SK-N-DZ (cell line): ENCODE measurements around the gene UBE2K.
"Not testable (repeated sequence)": the region's sequence is repeated elsewhere in the genome, so short reads cannot be mapped to it uniquely, and the experiment has no call there.

ENCODE experiments used
- DNase-seq: peaks from one replicate; pipeline ENCODE4 v3.0.0-alpha.2; 2015; ENCODE audit warnings: low spot score

The UBE2K gene

DNA sequence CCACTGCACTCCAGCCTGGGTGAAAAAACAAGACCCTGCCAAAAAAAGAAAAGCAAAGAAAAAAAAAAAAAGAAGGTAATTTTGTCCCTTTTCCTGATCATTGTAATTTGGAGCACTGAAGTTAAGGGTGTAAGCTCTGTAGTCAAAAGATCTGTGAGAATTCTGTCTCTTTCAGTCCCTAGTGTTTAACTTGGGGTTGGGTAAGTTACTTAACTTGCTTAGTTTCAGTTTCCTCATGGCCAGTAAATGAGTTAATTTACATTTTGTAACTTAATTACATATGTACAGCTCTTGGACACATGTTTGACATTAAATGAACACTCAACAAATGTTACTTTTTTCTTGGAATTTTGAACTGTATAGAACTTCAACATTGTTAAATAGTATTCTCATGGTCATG, 10.9 kb upstream of the UBE2K start:
- no peak for DNase-seq

DNA sequence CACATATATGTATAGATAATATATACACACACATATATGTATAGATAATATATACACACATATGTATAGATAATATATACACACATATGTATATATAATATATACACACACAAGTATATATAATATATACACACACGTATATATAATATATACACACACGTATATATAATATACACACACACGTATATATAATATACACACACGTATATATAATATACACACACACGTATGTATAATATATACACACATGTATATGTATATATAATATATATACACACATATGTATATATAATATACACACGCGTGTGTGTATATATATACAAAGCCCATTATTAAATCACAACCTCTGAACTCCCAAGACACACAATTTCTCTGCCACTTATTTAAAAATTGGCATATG, 8.0 kb upstream of the UBE2K start:
- DNase-seq, result no peak

DNA sequence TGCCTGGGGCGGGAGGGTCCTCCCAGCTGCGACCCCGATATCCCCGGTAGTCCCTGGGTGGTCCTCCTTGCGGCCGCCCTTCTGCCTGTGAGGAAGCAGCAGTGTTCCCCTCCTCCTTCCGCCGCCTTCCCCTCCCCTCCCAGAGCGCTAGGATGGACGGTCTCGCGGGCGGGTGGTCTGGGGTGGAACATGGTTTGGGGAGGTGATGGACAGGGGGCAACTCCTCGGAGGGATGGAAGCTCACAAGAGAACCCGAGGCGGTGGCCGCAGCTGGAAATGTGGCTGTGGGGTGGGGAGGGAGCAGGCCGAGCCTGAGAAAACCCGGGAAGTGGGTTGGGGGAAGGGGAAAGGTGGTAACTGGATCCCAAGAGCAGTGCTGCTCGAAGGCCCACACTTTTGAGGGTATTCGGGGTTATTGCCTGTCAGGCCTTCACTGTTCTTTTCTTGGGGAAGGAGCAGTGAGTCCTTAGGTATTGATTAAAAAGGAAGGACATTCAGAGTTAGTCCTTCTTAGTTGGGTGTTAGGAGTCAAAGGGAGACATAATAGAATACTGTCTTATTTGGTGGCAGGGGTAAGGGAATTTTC, 581 bp downstream of the UBE2K start:
- DNase-seq, result peak; percentile 37

DNA sequence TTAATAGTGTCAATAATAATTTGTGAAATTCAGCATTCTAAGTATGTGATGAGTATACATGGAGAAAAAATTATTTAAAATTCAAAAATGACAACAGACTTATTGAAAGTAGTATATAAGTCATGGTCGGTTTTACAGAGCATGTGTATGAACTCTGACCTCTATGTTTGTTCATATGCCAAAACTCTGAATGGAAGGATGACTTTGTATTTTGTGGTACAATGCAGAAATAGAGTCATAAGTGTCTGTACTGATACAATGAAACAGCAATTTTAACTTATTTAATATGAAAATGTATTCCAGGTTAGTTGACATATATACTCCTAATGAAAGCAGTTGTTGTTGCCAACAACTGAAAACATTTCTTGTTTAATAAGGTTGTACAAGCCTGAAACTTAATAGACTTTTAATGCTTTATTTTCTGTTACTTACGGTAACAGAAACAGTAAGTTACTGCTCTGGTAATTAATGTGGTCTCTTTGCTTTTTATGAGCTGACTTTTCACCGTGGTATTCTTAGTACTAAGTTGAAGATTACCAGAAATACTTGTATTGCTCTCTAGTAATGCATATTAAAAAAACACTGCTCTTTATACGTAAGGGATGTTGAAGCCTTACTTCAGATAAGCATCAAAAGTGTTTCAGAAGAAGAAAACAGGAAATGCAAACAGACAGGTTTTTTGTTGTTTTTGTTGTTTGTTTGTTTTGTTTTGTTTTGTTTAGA, 1.9 kb downstream of the UBE2K start:
- DNase-seq, result no peak

DNA sequence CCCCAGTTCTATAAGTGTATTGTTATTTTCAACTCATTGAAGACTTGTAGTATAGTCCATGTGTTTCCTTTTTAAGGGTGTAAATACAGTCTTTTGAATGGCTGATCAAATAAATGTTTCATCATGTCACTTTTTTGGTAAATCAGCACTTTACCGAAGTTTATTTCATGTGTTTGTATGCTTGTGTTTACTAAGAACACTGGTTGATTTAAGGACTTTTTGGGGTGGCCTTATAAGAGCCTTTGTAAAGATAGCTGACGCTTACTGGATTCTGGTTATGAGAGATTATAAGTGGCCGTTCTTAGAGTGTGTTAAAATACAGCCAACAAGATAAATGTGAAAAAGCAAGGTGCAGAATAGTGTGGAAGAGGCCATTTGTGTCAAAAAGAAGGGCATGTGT, 2.6 kb downstream of the UBE2K start:
- DNase-seq, result no peak

DNA sequence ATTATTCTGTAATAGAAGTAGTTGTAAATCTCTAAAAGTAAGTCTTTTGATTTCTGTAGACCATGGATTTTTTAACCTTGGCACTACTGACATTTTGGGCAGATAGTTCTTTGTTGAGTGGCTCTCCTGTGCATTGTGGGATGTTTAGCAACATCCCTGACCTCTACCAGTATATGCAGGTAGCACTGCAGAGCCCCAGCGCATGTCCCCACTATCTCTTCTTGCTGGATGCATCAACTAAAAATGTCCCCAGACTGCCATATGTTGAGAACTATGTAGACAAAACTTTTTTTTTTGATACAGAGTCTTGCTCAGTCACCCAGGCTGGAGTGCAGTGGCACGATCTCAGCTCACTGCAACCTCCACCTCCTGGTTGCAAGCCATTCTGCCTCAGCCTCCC, 4.8 kb downstream of the UBE2K start:
- no peak for DNase-seq

DNA sequence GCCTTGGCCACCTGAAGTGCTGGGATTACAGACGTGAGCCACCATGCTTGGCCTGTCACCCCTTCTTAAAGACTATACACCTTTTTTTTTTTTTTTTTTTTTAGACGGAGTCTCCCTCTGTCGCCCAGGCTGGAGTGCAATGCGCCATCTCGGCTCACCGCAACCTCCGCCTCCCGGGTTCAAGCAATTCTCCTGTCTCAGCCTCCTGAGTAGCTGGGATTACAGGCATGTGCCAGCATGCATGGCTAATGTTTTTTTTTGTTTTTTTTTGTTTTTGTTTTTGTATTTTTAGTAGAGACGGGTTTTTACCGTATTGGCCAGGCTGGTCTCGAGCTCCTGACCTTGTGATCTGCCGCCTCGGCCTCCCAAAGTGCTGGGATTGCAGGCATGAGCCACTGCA, 6.9 kb downstream of the UBE2K start:
- not testable (repeated sequence) for DNase-seq

DNA sequence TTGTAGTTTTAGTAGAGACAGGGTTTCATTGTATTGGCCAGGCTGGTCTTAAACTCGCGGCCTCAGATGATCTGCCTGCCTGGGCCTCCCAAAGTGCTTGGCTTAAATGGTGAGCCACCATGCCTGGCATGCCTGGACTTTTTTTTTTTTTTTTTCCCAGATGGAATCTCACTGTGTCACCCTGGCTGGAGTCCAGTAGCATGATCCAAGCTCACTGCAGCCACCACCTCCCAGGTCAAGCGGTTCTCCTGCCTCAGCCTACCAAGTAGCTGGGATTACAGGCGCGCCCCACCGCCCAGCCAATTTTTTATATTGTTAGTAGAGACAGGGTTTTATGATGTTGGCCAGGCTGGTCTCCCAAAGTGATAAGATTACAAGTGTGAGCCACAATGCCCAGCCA, 8.4 kb downstream of the UBE2K start:
- DNase-seq, result no peak

DNA sequence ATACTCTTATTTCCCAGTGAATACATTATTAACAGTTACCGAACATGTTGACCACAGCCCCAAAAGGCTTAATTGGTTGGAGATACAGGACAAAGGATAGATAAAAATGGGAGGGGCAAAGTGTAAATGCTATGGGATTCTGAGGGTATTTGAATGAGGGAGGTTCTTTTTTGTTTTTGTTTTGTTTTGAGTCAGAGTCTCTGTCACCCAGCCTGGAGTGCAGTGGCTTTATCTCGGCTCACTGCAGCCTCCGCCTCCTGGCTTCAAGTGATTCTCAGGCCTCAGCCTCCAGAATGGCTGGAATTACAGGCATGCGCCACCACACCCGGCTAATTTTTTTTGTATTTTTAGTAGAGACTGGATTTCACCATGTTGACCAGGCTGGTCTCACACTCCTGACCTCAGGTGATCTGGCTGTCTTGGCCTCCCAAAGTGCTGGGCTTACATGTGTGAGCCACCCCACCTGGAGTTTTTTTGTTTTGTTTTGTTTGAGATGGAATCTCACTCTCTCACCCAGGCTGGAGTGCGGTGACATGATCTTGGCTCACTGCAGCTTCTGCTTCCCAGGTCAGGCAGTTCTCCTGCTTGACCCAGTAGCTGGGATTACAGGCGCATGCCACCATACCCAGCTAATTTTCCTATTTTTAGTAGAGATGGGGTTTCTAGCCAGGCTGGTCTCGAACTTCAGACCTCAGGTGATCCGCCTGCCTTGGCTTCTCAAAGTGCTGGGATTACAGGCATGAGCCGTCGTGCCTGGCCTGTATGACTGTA, 9.0 kb downstream of the UBE2K start:
- DNase-seq, result no peak

DNA sequence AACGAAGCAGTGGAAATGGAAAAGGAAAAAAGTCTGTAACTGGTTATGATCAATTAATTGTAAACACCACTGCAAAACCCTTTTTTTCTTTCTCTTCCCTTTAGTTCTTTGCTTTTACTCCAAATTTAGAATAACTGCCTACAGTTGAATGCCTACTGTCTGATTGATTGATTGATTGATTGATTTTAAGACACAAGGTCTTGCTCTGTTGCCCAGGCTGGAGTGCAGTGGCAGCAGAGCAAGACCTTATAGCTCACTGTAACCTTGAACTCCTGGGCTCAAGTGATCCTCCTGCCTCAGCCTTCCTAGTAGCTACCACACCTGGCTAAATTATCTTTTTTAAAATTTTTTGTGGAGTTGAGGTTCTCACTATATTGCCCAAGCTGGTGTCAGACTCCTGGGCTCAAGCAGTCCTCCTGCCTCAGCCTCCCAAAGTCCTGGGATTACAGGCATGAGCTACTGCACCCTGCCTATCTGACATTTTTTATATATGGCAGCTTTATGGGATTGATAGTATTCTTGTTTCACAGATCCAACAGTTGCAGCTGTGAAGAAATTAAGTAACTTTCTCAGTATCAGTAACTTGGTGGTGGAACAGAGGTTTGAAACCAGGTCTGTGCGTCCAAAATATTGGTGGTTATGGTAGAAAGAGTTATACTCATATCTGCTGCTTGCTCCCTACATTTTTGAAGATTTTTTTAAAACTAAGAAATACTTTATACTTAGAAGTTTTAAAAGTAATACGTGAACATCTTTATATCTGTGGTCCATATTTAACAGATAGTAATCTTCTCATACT, 12.4 kb downstream of the UBE2K start:
- DNase-seq, result no peak

DNA sequence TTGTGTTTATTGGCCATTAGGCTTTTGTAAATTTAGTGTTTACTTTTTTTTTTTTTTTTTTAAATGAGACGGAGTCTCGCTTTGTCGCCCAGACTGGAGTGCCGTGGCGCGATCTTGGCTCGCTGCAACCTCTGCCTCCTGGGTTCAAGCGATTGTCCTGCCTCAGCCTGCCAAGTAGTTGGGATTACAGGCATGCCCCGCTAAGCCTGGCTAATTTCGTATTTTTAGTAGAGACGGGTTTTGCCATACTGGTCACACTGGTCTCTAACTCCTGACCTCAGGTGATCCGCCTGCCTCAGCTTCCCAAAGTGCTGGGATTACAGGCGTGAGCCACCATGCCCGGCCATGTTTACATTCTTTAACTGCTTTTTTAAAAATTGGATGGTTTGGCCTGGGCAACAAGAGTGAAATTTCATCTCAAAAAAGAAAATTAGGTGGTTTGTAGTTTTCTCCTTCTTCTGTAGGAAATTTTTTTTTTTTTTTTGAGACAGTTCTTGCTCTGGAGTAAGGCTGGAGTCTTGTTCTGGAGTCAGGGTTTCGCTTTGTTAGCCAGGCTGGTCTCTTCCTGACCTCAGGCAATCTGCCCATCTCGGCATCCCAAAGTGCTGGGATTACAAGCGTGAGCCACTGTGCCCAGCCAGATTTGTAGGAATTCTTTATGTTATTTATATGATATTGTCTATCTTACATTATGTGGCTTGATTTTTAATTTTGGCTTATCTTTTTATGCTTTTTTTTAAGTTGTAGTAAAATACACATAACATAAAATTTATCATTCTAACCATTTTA, 15.1 kb downstream of the UBE2K start:
- no peak for DNase-seq

DNA sequence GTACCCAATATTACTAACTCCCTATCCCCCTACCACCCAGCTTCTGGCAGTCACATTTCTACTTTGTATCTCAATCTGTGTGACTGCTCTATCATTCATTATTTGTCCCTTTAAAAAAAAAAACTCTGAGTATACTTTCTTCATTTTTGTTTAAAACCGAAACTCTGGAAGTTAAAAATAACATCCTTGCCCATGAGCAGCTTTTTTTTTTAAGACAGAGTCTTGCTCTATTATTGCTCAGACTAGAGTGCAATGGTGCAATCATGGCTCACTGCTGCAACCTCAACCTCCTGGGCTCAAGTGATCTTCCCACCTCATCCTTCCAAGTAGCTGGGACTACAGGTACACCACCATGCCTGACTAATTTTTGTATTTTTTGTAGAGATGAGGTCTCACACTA, 15.8 kb downstream of the UBE2K start:
- no peak for DNase-seq

DNA sequence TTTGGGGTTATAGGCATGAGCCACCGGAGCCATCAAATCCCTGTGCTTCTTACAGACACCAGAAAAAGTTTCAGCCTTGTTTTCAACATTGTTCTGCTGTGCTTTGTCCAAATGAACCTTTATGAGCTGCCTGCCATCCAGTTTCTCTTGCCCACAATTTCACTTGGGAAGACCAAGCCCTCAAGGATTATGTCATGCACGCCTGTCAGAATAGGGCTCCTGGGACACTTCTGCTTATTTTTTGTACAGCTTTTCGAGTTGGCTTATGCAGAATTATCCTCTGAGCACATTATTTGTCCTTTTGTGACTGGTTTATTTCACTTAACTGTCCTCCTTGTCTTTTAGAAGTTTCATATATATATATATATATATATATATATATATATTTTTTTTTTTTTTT, 16.2 kb downstream of the UBE2K start:
- DNase-seq, result no peak

DNA sequence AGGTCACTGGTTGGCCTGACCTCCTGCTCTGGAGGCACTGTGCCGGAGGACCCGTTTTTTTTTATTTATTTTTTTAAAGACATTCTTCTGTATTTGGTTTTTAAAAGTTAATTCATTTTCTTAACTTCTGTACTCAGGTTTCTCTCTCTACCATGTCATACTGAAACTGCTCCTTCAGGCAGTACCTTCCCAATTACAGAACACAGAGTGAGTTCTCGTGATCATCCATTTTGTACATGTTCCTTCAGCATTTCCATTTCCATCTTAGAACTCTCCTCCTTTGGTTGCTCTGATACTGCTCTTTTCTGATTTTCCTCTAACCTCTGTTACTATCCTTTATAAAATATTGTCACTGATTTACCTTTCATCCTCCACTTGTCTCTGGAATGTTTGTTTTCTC, 17.9 kb downstream of the UBE2K start:
- DNase-seq, result no peak

DNA sequence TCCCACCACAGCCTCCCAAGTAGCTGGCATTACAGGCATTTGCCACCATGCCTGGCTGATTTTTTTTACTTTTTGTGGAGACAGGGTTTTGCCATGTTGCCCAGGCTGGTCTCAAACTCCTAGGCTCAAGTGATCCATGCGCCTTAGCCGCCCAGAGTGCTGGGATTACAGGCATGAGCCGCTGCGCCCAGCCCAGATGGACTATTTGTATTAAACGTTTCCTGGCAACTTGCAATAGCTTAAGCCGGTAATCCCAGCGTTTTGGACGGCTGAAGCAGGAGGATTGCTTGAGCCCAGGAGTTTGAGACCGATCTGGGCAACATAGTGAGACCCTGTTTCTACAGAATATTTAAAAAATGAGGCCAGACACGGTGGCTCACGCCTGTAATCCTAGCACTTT, 18.4 kb downstream of the UBE2K start:
- no peak for DNase-seq

DNA sequence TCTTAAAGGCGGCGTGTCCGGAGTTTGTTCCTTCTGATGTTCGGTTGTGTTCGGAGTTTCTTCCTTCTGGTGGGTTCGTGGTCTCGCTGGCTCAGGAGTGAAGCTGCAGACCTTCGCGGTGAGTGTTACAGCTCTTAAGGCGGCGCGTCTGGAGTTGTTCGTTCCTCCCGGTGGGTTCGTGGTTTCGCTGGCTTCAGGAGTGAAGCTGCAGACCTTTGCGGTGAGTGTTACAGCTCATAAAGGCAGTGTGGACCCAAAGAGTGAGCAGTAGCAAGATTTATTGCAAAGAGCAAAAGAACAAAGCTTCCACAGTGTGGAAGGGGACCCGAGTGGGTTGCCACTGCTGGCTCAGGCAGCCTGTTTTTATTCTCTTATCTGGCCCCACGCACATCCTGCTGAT, 19.8 kb downstream of the UBE2K start:
- not testable (repeated sequence) for DNase-seq

DNA sequence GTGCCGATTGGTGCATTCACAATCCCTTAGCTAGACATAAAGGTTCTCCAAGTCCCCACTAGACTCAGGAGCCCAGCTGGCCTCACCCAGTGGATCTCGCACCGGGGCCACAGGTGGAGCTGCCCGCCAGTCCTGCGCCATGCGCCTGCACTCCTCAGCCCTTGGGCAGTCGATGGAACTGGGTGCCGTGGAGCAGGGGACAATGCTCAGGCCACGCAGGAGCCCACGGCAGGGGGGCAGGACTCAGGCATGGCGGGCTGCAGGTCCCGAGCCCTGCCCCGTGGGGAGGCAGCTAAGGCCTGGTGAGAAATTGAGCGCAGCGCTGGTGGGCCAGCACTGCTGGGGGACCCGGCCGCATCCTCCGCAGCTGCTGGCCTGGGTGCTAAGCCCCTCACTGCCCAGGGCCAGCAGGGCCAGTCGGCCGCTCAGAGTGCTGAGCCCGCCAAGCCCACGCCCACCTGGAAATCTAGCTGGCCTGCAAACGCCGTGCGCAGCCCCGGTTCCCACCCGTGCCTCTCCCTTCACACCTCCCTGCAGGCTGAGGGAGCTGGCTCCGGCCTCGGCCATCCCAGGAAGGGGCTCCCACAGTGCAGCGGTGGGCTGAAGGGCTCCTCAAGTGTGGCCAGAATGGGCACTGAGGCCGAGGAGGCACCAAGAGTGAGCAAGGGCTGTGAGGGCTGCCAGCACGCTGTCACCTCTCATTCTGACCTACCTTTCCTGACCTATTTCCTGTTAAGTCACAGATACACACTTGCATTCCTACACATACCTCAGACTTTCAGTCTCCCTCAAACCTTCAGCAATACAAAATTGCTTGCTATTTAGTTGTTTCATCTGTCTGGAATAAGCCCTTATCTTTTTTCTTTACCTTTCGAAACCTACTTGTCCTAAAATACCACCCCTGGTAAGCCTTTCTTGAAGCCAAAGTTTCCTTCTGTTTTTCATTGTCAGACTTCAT, 20.7 kb downstream of the UBE2K start:
- DNase-seq, result no peak

DNA sequence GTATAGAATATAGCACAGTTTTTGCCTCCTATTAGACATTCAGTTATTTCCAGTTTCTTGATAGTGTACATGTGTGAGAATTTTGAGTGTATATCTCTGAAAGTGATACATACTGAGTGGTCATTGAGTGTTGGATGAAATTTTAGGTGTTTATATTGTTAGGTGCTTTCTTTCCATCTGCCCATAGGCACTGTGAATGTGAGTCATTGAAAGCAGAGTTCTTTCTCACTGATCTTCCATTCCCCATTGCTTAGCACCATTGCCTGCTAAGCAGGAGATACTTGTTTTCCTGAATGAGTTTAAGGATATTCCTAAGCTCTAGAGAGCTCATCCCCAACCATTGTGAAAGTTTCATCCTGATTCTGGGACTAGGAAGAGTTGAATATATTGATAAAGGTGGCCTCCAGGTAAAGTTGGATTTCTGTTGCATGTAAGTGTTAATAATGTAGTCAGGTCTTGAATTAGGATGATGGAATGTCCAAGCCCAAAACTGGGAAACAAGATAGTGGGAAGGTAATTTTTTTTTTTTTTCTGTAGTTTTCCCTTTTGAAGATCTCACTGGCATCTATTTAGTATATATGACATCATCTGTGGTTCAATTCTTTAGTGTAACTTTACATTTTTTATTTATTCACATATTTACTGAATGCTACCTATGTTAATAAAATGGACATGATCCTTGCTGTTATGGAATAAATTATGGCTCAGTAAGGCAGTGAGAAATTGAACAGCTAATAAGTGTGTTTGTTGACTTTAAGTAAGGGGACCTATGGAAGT, 22.1 kb downstream of the UBE2K start:
- DNase-seq, result no peak

DNA sequence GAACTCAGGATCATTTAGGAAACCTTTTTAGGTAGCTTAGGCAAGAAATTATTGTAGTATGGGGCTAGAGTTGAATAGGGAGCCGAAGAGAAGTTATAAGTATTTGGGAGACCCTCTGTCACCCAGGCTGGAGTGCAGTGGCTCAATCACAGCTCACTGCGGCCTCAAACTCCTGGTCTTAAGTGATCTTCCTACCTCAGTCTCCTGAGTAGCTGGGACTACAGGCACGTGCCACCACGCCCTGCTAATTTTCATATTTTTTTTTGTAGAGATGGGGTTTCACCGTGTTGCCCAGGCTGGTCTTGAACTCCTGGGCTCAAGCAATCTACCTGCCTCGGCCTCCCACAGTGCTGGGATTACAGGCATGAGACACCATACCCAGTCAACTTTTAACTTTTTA, 23.3 kb downstream of the UBE2K start:
- DNase-seq, result not testable (repeated sequence)
